IPS-18c (cell line): ENCODE measurements around the gene SMPD1.

Source experiments
- H3K4me3 ChIP-seq: 2 replicates; pipeline ENCODE4 v1.7.0; 2013; ENCODE audit warnings: low read depth, mild to moderate bottlenecking, low read length, moderate library complexity; ENCODE audit not compliant: insufficient read depth
- H3K9me3 ChIP-seq: one replicate; pipeline ENCODE4 v1.6.1; 2013; ENCODE audit warnings: mild to moderate bottlenecking, low read length, moderate library complexity; ENCODE audit not compliant: control insufficient read depth, insufficient read depth

SMPD1 gene

GRCh38 chr11:6437423-6437822 is 47.1 kb downstream of the SMPD1 start:
- H3K9me3 ChIP-seq = no peaks in the 10 kb centered on the region

GRCh38 chr11:6437993-6438392 is 47.7 kb downstream of the SMPD1 start:
- no peaks in the 10 kb centered on the region for H3K9me3 ChIP-seq
- H3K4me3 ChIP-seq = no peak overlapping the region

More at GRCh38 chr11:6437423-6437822, 47.1 kb downstream of the SMPD1 start:
- H3K4me3 ChIP-seq = no peak overlapping the region

GRCh38 chr11:6438979-6439571 is 48.8 kb downstream of the SMPD1 start:
- Histone ChIP-seq H3K9me3 (no peaks in the 10 kb centered on the region), H3K4me3 (no peak overlapping the region)

GRCh38 chr11:6440906-6441358 is 50.7 kb downstream of the SMPD1 start, which contains the start of gene HPX:
HPX (minus strand) TSS chr11:6440987; CDS start chr11:6440963, 24 bp downstream.
- H3K9me3 ChIP-seq = no peaks in the 10 kb centered on the region
- no peak within 1 kb of the TSS for H3K4me3 ChIP-seq

- H3K4me3 ChIP-seq = no peak overlapping the region
- H3K9me3 ChIP-seq = no peaks in the 10 kb centered on the region
Measured at GRCh38 chr11:6442441-6442840, 52.2 kb downstream of the SMPD1 start.

- Histone ChIP-seq H3K9me3 (no peaks in the 10 kb centered on the region), H3K4me3 (no peak overlapping the region)
Measured at GRCh38 chr11:6443269-6444003, 53.2 kb downstream of the SMPD1 start.
